Measurements from ENCODE around the gene EPB41. TPM values are rescaled to one million over a fixed set of nuclear protein-coding genes. Genes with fewer than 3 reads are reported as not detected.

The EPB41 gene
- total and polyA plus RNA-seq, 9 of the 15 experiments (the other 6 are each of a cell fraction or from before 2014, with no cell fraction given) = 3.7 to 213 (median 141) TPM

GRCh38 chr1:29156543-29157268 lies 242.3 kb downstream of the EPB41 start (continued):
- no peak for TF ChIP-seq PBX2 (CRISPR knock-in tag; IDR thresholded peaks at IDR 0.05; ENCODE audit: low read depth)
- peak; percentile 95 for TF ChIP-seq PBX2 (tag; conservative IDR thresholded peaks at IDR 0.05; ENCODE audit: low read depth)
- no peak for TF ChIP-seq HNRNPUL1 (IDR thresholded peaks at IDR 0.05; ENCODE audit: low read length)
- TF ChIP-seq, protein P1, sequence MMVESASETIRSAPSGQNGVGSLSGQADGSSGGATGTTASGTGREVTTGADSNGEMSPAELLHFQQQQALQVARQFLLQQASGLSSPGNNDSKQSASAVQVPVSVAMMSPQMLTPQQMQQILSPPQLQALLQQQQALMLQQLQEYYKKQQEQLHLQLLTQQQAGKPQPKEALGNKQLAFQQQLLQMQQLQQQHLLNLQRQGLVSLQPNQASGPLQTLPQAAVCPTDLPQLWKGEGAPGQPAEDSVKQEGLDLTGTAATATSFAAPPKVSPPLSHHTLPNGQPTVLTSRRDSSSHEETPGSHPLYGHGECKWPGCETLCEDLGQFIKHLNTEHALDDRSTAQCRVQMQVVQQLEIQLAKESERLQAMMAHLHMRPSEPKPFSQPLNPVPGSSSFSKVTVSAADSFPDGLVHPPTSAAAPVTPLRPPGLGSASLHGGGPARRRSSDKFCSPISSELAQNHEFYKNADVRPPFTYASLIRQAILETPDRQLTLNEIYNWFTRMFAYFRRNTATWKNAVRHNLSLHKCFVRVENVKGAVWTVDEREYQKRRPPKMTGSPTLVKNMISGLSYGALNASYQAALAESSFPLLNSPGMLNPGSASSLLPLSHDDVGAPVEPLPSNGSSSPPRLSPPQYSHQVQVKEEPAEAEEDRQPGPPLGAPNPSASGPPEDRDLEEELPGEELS (CRISPR knock-in tag; IDR thresholded peaks at IDR 0.05; ENCODE audit: borderline replicate concordance) = 0 out of 2 replicates have a peak, but pooled peaks have one; percentile 67
- no peak for TF ChIP-seq ZNF445 (CRISPR knock-in tag; IDR thresholded peaks at IDR 0.05; ENCODE audit: low read depth)
- no peak for TF ChIP-seq ZNF407 (IDR thresholded peaks at IDR 0.05; ENCODE audit: low read depth)
- peak; percentile 51; the same call in 1 of the 2 replicates for TF ChIP-seq GABPA (tag; conservative IDR thresholded peaks at IDR 0.05; ENCODE audit: low read depth)
- TF ChIP-seq PREB (CRISPR knock-in tag; IDR thresholded peaks at IDR 0.05) = no peak
- TF ChIP-seq FOS (IDR thresholded peaks at IDR 0.05; ENCODE audit: extremely low read depth, insufficient read length) = no peak
- TF ChIP-seq HSF4 (CRISPR knock-in tag; IDR thresholded peaks at IDR 0.05; ENCODE audit: borderline replicate concordance) = no peak
- peak; percentile 99 for TF ChIP-seq SMAD4 (CRISPR knock-in tag; conservative IDR thresholded peaks at IDR 0.05)
- peak; percentile 98 for TF ChIP-seq ARID1B (IDR thresholded peaks at IDR 0.05)
